ENCODE results near the gene RFX7. TPM values are rescaled to one million over a fixed set of nuclear protein-coding genes. Genes with fewer than 3 reads are reported as not detected.

The RFX7 gene
- polyA plus RNA-seq, 4 donors, result 19.7 to 24.1 (median 23.3) TPM

DNA sequence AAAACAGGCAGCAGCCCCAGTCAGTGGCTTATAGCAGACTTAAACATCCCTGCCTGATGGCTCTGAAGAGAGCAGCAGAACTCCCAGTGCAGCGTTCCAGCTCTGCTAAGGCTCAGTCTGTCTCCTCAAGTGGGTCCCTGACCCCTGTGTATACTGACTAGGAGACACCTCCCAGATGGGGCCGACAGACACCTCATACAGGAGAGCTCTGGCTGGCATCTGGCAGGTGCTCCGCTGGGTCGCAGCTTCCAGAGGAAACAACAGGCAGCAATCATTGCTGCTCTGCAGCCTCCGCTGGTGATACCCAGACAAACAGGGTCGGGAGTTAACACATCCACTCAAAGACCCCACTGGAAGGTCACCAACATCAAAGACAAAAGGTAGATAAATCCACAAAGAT, 93.5 kb downstream of the RFX7 start:
- no peak for DNase-seq (ENCODE audit: low read depth in 4 of 4, low spot score in 3 of 4)

DNA sequence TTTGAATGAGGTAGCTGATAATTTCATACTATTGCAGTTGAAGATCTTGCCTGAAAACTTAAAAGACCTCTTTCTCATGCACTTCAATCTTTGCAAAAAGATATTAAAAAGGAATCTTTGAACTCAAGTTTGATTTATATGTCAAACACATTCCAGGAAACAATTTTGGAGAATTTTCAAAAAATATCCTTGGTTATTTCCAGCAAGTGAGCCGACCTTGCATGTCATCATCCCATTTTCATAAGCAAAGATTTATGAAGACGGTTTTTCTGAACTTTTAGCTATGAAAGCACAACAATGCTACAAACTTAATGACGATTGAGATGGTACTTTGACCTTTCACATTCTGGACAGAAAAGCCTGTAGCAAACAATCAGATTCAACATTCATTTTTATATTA, 95.6 kb downstream of the RFX7 start:
- peak in 1 of 4 donors; percentile 3 for DNase-seq (ENCODE audit: low read depth in 4 of 4, low spot score in 3 of 4)

DNA sequence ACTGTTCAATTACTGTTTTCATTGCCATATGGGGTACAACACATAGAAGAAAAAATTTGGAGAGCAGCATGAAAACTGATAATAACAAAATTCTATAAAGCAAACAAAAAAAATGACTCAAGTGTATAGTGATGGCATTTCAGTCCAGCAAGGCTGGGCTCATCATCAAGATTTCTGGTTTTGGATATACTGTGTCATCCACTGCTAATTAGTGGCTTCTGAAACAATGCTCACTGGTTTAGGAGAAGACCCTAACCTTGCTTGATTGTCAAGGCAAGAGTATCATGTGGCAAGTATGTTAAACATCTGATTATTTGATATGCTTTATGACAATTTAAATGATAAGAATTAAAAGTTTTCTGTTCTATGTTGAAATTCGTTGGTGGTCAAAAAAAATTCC, 96.9 kb downstream of the RFX7 start:
- DNase-seq (ENCODE audit: low read depth in 4 of 4, low spot score in 3 of 4), result no peak

DNA sequence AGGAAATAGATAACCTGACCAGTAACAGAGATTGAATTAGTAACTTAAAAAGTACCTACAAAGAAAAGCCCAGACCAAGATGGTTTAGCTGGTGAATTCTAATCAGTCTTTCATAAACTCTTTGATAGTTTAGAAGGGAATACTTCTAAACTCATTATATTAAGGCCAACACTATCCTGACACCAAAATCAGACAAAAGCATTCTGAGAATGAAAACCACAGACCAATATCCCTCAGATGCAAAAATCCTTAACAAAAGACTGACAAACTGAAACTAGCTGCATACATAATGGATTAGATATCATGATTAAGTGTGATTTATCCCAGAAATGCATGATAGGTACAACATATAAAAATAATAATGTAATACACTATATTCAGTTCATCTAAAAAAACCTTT, 115.6 kb downstream of the RFX7 start:
- DNase-seq (ENCODE audit: low read depth in 4 of 4, low spot score in 3 of 4), result no peak

DNA sequence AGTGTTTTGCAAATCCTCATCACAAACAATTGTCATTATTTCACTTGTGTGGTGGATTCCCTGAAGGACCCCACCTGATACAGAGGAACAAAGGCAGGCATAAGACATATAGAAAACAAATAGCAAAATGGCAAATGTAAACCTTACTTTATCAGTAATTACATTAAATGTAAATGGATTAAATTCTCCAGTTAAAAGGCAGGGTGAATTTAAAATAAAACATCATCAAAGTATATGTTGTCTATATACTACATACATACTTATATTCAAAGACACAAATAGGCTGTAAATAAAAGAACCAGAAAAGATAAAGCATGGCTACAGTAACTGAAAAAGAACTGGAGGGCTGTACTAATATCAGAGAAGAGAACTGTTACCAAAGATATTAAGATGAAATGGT, 117.3 kb downstream of the RFX7 start:
- no peak for DNase-seq (ENCODE audit: low read depth in 4 of 4, low spot score in 3 of 4)

DNA sequence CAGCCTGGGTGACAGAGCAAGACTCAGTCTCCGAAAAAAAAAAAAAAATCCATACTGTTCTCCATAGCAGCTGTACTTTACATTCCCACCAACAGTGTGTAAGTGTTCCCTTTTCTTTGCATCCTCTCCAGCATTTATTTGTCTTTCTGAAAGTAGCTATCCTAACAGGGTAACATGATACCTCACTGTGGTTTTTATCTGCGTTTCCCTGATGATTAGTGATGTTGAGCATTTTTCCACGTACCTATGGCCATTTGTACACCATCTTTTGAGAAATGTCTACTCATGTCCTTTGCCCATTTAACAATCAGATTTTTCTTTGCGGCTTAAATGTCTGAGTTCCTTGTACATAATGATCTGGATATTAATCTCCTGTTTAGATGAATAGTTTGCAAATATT, 119.3 kb downstream of the RFX7 start:
- no peak for DNase-seq (ENCODE audit: low read depth in 4 of 4, low spot score in 3 of 4)

DNA sequence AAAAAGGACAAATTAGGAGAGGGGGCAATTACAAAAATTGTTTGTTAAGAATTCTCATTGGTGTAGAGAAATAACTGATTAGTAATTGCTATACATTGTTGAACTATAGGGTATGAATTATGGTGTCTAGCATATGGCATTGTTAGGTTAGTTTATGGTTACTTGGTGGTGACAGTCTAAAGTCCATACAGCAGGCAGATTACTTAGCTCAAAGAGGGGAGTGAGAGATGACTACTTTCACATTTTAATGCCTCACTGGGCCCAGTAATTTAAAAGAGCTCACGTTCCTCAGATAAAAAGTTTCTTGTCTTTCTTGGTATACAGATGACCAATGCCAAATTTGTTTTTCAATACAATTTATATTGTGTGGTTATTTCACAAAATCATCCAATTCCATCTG, 137.8 kb downstream of the RFX7 start:
- no peak for DNase-seq (ENCODE audit: low read depth in 4 of 4, low spot score in 3 of 4)

DNA sequence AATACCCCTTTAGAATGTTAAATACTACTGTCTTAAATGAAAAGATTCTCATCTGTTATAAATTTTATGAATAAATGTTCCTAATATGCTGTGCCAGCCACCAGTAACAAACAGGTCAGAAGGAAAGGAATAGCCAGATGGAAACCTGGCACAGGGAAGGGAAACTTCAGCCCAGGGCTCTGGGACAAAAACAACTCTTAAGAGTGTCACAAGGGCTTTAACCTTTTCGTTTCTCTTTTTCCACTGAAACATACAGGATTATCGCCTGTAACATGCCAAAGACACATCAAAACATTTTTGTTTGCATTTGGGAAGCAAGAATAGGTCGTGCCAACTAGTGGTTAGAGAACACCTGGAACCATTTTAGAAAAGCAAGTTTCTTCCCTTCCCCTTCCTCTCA, 141.2 kb downstream of the RFX7 start:
- no peak for DNase-seq (ENCODE audit: low read depth in 4 of 4, low spot score in 3 of 4)

DNA sequence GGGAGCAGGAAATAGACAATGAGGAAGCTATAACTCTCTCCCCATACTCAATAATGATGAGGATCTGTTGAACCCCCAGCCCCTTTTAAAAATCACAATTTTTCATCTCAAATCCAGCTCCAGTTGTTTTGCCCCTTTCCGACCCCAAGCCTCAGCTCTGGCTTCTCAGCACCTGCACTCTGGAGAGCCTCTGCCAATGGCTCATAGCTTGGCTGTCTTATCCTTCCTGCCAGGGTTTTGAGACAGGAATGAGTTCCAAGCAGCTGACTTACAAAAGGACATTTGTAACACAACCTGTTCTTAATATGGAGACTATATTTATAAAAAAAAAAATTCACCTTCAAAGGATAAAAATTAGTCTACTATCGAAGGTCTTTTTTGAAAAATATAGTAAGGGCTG, 144.4 kb downstream of the RFX7 start:
- DNase-seq (ENCODE audit: low read depth in 4 of 4, low spot score in 3 of 4), result no peak

DNA sequence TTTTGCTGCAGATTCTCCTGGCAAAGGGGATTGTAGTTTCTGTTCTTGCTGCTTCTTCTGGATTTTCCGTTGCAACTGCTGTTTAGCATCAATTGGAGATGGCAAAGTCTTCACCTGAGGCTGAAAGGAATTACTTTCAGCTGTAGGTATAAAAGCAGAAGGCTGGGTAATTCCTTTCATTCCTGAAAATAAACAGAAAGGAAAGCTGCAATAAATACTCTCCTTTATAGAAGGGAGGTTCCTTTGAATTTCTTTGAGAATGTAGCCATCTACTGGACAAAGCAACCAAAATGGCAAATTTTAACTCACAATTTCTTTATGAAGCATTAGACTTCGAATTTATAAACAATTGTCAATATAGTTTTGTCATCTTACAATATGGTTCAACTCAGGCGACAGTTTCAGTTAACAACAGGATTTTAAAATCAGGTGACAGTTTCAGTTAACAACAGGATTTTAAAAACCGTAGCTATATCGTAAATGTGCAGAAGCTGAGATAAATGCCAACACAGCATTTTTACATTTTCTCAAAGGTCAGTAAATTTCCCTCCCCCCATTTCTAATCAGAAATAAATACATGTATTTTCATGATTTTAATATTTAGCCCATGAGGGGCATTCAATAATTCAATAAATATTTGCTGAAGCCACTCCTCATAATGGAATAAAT, 145.3 kb downstream of the RFX7 start:
- DNase-seq (ENCODE audit: low read depth in 4 of 4, low spot score in 3 of 4), result no peak

DNA sequence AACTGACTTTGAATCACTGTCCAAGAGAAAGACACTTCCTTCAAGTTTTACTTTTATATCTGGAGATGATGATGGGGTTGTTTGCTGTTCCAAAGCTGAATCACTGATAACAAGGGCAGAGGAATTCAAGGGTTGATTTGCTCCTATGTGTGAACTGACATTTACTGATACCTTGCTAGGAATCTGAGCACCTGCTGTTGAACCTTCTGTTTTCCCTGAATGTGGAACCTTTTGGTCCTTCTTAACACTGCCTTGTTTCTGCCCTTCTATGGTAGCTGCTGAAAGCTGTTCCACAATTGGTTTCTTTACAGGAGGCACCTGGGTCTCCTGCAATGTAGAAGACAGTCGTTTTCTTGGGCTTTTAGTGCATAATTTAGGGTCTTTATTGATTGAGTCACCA, 148.3 kb downstream of the RFX7 start:
- DNase-seq (ENCODE audit: low read depth in 4 of 4, low spot score in 3 of 4), result no peak

DNA sequence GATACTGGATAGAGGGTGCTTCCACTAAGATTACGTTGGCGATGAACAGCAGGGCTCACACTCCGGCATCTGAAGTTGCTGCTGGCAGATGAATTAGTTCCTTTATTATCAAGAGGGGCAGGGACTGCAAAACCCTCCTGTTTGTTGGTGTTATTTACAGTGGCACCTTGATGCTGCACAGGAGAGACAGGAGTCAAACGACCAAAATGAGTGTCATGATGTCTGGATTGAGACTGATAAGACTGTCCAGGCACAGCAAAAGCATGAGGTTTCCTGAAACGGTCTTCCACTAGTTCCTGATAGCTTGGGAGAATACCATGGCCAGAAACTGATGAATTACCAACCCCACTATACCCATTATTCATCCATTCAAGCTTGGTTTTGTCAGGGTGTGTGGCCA, 149.5 kb downstream of the RFX7 start:
- no peak for DNase-seq (ENCODE audit: low read depth in 4 of 4, low spot score in 3 of 4)

DNA sequence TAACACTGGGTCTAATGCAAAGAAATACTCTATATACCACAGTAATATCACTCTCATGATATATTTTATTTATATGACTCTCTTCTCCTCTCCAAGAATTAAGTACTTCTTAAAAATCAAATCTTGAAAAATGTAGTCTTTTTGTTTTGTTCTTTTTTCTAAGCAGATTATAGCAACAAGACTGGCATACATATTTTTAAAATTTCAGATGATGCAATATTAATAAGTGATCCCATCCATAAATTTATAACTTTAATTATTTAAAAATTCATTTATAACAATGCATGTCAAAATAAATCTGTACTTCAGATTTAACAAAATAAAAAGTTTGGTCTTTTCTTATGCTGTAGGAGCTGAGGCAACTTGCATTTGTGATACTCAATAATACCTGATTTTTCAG, 155.3 kb downstream of the RFX7 start:
- DNase-seq (ENCODE audit: low read depth in 4 of 4, low spot score in 3 of 4), result no peak

DNA sequence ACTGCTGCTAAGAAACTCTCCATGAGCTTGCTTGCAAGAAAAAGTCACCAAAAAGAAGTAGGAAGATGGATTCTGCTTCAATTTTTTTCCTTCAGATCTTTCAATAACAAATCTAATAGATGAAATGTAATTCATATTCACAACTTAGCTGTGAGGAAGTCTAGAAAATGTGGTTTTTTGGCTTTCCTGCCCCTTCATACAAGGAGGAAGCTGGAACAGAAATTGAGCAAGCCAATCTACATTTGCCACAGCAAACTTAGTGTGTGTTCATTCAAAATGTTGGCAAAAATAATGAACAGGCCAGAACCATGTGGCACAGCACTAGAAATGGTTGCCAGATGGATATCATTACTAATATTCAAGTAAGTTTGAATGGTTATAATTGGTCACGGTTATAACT, 157.1 kb downstream of the RFX7 start:
- DNase-seq (ENCODE audit: low read depth in 4 of 4, low spot score in 3 of 4), result no peak

DNA sequence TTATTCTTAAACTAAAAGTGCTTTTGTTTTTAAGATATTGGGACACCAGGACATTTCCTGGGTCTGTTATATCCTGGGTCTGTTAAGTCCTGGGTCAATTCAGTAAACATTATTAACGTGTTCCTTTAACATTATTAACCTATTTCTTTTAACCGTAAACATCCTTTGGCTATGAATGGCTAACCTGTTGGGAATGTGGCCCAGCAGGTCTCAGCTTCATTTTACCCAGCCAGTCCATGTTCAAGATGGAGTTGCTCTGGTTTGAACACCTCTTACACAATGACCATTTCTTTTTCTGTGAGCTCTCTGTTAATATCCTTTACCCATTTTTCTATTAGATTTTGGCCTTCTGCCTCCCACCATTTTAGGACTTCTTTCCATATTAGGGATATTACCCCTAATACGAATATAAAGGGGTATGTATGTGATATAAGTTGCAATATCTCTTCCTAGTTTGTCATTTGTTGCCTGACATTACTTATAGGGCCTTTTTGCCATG, 161.4 kb downstream of the RFX7 start:
- no peak for DNase-seq (ENCODE audit: low read depth in 4 of 4, low spot score in 3 of 4)

DNA sequence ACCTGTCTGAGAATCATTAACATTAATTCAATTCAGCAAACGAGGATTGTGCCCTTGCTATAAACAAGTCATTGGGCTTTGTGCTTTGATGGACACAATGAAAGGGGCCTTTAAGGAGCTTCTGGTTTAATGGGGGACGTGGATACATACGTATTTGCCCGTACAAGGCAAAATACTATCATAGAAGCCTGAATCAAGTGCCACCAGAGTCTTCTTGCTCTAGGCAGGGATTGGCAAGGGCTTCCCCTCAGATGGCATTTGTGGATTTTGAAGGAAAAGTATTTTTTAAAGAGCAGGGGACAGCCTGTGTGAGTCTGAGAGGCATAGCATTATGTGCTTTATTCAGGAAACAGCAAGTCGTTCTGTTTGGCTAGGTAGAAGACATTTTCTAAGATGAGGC, 166.6 kb downstream of the RFX7 start:
- no peak for DNase-seq (ENCODE audit: low read depth in 4 of 4, low spot score in 3 of 4)

DNA sequence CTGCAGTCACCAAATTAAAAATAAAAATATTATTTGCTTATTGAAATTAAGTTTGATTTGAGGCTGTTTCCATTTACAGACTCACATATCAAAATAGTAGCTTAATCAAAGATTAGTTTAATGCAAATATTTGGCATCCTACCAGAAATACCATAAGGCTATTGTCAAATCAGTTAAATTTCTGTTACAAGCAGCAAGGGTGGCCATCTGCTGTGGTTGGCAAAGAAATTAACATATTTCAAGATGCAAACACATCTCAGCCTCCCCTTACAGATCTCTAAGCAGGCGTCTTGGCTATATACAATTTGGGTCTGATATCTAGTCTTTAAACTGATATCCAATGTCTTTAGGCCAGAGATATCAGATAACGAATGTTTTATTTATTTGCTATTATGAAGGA, 167.0 kb downstream of the RFX7 start:
- DNase-seq (ENCODE audit: low read depth in 4 of 4, low spot score in 3 of 4), result no peak

DNA sequence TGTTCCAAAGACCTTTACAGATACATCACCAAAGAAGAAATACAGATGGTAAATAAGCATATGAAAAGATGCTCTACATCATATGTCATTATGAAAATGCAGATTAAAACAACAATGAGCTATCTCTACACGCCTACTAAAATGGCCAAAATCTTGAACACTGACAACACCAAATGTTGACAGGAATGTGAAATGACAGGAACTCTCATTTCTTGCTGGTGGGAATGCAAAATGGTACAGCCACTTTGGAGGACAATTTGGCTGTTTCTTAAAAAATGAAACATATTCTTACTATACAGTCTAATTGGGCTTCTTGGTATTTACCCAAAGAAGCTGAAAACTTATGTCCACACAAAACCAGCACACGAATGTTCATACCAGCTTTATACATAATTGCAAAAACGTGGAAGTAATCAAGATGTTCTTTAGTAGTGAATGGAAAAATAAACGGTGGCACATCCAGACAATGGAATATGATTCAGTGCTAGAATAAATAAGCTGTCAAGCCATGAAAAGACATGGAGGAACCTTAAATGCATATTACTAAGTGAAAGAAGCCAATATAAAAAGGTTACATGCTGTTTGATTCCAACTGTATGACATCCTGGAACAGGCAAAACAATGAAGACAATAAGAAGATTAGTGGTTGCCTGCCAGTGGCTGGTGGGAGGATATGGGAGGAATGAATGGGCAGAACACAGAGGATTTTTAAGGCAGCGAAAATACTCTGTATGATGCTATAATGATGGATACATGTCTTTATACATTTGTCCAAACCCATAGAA, 169.0 kb downstream of the RFX7 start:
- DNase-seq (ENCODE audit: low read depth in 4 of 4, low spot score in 3 of 4), result no peak

DNA sequence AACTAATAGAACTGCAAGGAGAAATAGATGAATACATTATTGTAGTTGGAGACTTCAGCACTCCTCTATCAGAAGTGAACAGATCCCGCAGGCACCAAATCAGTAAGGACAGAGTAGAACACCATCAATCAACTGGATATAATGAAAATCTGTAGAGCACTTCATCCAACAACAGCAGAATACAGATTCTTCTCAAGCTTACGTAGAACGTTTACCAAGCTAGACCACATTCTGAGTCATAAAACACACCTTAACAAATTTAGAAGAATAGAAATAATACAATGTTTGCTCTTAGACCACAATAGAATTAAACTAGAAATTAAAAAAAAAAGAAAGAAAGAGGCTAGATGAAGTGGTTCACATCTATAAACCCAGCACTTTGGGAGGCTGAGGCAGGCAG, 179.5 kb downstream of the RFX7 start:
- DNase-seq (ENCODE audit: low read depth in 4 of 4, low spot score in 3 of 4), result no peak

DNA sequence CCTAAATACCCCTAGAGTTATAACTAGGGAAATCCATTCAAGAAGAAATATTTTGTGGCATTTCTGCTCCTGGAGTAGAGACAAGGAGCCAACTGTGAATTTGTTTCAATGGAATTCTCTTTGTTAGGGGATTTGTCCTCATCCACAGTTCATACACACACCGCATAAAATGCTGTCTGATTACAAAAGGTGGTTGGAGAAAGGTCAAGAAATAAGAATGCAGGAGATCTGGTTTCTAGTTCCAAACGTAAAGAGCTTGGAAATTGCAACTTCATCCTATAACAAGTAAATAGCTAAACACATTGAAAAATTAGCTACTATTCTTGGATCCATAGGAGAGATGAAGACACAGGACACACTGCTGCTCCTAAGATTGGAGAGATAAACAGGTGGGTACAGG, 184.0 kb downstream of the RFX7 start:
- DNase-seq (ENCODE audit: low read depth in 4 of 4, low spot score in 3 of 4), result no peak

DNA sequence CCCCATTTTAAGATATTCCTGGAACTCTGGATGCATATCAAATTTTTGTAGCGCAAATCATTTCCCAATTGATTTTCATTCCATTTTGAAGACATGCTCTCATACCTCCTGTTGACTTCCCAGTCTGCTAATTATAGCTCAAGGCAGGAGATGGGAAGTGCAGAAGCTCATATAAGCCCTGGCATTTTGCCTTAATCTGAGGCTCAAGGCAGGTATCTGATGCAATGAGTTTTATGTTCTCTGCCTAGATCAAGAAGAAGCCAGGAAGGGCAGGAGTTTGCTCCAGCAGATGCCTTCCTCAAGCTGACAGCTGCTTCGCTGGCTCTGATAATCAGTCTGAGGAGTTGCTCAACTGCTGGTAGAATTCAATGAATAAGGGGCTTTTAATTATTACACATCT, 184.7 kb downstream of the RFX7 start:
- no peak for DNase-seq (ENCODE audit: low read depth in 4 of 4, low spot score in 3 of 4)

DNA sequence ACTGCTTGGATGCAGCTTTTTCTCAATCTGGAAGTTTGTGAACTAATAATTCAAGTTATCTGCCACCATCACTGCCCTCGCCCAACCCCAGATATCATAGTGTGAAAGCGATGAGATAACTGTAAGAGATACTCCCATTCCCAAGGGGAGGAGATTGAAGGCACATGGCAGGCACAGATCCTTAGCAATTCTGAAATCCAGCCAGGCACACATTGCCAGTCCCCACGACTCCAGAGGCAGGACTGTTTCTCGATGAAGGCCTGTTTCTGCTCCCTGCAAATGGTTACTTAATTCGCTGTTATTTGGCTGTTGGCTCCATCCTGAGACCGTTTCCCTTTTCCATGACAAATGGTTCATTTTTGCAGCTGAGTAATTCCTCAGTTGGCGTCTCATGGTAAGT, 187.1 kb downstream of the RFX7 start:
- DNase-seq (ENCODE audit: low read depth in 4 of 4, low spot score in 3 of 4), result no peak

Measured in right renal pelvis (tissue), 4 donors.